ENCODE results near the gene MYO1E.

Gene MYO1E

GRCh38 chr15:59120937-59121336, 251.7 kb downstream of the MYO1E start:
- TF ChIP-seq CTCF (conservative IDR thresholded peaks at IDR 0.05; ENCODE audit: low read depth, low read length) = no peak
- H3K4me3 ChIP-seq (ENCODE audit: low read depth, low read length) = no peak overlapping the region
- no peak for DNase-seq (ENCODE audit: low read depth)

- DNase-seq (ENCODE audit: low read depth) = no peak
- no peak overlapping the region for H3K4me3 ChIP-seq (ENCODE audit: low read depth, low read length)
- no peak for TF ChIP-seq CTCF (conservative IDR thresholded peaks at IDR 0.05; ENCODE audit: low read depth, low read length)
Measured at GRCh38 chr15:59119625-59120024, 253.0 kb downstream of the MYO1E start.

- no peak overlapping the region for H3K4me3 ChIP-seq (ENCODE audit: low read depth, low read length)
- no peak for DNase-seq (ENCODE audit: low read depth)
- TF ChIP-seq CTCF (conservative IDR thresholded peaks at IDR 0.05; ENCODE audit: low read depth, low read length) = no peak
Measured at GRCh38 chr15:59116771-59117170, 255.9 kb downstream of the MYO1E start.

GRCh38 chr15:59116141-59116540, 256.5 kb downstream of the MYO1E start:
- DNase-seq (ENCODE audit: low read depth) = no peak
- no peak overlapping the region for H3K4me3 ChIP-seq (ENCODE audit: low read depth, low read length)
- TF ChIP-seq CTCF (conservative IDR thresholded peaks at IDR 0.05; ENCODE audit: low read depth, low read length) = no peak

- DNase-seq (ENCODE audit: low read depth) = peak; percentile 13
- TF ChIP-seq CTCF (conservative IDR thresholded peaks at IDR 0.05; ENCODE audit: low read depth, low read length) = no peak
- H3K4me3 ChIP-seq (ENCODE audit: low read depth, low read length) = no peak overlapping the region
Measured at GRCh38 chr15:59115047-59115446, 257.6 kb downstream of the MYO1E start.

DNA sequence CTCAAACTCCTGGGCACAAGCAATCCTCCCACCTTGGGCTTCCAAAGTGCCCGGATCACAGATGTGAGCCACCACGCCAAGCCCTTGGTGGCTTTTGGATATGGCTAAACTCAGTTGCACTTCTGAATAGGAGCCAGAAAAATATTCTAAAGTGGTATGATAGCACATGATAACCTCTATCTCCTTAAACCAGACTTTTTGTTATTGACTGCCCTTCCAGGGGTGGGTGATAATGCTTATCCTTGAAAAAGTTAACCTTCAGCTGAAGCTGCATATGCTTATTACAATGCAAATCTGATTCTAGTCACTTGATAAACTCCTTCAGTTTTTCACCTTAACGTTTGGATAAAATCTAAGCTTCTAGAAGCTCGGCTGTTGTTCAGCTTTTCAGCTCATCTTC, 261.4 kb downstream of the MYO1E start:
- no peak for TF ChIP-seq CTCF (conservative IDR thresholded peaks at IDR 0.05; ENCODE audit: low read depth, low read length)
- no peak for DNase-seq (ENCODE audit: low read depth)

DNA sequence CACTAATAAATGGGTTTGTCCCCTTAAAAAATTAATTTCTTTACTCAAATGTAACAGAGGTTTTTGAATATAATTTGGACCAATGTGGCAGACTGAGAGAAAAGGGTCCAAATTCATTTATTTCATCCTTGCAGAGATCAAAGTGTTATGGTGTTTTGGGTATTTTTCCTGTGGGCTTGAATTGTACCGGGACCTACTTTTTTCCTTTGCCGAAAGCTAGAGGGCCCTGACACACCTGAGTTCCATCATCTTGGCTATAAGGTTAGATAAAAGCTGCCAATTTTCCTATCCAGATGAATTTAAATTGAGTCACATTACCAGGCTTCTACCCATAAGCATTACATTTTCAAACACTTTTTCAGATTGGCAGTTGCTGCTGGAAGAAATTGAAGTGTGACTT, 266.8 kb downstream of the MYO1E start:
- peak; percentile 38 for TF ChIP-seq CTCF (conservative IDR thresholded peaks at IDR 0.05; ENCODE audit: low read depth, low read length)
- peak overlapping the region; percentile 92 for H3K4me3 ChIP-seq (ENCODE audit: low read depth, low read length)
- DNase-seq (ENCODE audit: low read depth) = no peak

More for the DNA sequence above, 261.4 kb downstream of the MYO1E start:
- H3K4me3 ChIP-seq (ENCODE audit: low read depth, low read length) = no peak overlapping the region

All from choroid plexus epithelial cell (primary cell).